ENCODE results near the gene JSRP1. TPM values are rescaled to one million over a fixed set of nuclear protein-coding genes. Genes with fewer than 3 reads are reported as not detected.

Gene JSRP1
- total and polyA plus RNA-seq, 2 donors from 2014 or later = 0.37 to 5.0 TPM

DNA sequence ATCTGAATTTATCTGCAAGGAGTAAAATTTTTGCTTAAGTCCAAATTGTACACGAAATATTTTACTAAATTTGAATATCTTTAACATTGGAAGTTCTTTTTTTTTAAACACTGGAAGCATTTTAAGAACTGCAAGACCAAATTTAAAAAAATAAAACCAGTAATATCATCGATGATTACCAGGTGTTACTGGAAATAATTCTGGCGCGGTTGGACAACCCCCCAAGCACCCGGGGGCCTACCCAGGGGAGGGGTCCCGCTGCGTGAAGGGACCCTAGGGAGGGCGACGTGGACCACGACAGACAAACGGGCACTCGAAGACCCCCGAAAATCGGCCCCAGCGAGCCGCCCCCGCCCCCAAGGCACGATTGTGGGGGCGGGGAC lies 12.6 kb upstream of the JSRP1 start:
- Histone ChIP-seq H3K36me3 (ENCODE audit: control insufficient read depth in 2 of 3, insufficient read depth in 3 of 3, low read length in 3 of 3) (peaks cover 0 to 14% (median 0%) of the 10 kb centered on the region in 3 donors), H3K27me3 (ENCODE audit: control insufficient read depth, insufficient read depth, low read length) (no peaks in the 10 kb centered on the region), H3K9ac (ENCODE audit: low read length in 3 of 3) (peak overlapping the region in 1 of 3 donors; percentile 22), H3K9me3 (ENCODE audit: control insufficient read depth in 2 of 3, insufficient read depth in 1 of 3, low read length in 3 of 3) (no peaks in the 10 kb centered on the region), H3K27ac (ENCODE audit: low read depth in 2 of 2, low read length in 2 of 2) (no peak overlapping the region), H3K4me1 (ENCODE audit: control insufficient read depth in 2 of 3, insufficient read depth in 2 of 3, low read depth in 1 of 3, low read length in 3 of 3) (peaks cover 0 to 20% (median 4%) of the 10 kb centered on the region in 3 donors), H3K4me3 (ENCODE audit: low read length in 3 of 3) (peak overlapping the region; percentile 54 to 77 (median 56))
- DNase-seq (no peak), FAIRE-seq (no peak)
- intact Hi-C loops (cut with DNase I) = no loop called here
- TF ChIP-seq, protein P1, sequence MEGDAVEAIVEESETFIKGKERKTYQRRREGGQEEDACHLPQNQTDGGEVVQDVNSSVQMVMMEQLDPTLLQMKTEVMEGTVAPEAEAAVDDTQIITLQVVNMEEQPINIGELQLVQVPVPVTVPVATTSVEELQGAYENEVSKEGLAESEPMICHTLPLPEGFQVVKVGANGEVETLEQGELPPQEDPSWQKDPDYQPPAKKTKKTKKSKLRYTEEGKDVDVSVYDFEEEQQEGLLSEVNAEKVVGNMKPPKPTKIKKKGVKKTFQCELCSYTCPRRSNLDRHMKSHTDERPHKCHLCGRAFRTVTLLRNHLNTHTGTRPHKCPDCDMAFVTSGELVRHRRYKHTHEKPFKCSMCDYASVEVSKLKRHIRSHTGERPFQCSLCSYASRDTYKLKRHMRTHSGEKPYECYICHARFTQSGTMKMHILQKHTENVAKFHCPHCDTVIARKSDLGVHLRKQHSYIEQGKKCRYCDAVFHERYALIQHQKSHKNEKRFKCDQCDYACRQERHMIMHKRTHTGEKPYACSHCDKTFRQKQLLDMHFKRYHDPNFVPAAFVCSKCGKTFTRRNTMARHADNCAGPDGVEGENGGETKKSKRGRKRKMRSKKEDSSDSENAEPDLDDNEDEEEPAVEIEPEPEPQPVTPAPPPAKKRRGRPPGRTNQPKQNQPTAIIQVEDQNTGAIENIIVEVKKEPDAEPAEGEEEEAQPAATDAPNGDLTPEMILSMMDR (IDR thresholded peaks at IDR 0.05; ENCODE audit: borderline replicate concordance, extremely low read depth, insufficient read depth) = no peak

DNA sequence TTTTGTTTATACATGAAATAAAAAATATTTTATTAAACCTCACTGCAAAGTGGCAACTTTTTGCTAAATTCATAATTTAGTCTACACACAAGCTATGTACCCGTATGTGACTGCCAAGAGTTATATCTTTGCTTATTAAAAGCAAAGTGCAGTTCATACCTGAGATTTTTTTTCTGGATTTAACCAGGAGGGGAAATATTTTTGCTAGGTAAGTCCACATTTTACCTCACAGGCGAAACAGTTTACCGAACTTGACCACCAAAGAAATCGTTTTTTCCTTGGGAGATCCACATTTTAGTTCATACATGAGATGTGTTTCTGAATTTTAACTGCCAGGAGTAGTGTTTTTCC lies 12.2 kb upstream of the JSRP1 start:
- no peak for FAIRE-seq
- TF ChIP-seq, protein P1 (IDR thresholded peaks at IDR 0.05; ENCODE audit: borderline replicate concordance, extremely low read depth, insufficient read depth) = no peak
- H3K9me3 ChIP-seq (ENCODE audit: control insufficient read depth in 2 of 3, insufficient read depth in 1 of 3, low read length in 3 of 3) = no peaks in the 10 kb centered on the region
- peak overlapping the region in 1 of 3 donors; percentile 22 for H3K9ac ChIP-seq (ENCODE audit: low read length in 3 of 3)
- no peaks in the 10 kb centered on the region for H3K27me3 ChIP-seq (ENCODE audit: control insufficient read depth, insufficient read depth, low read length)
- no peak for DNase-seq
- H3K4me1 ChIP-seq (ENCODE audit: control insufficient read depth in 2 of 3, insufficient read depth in 2 of 3, low read depth in 1 of 3, low read length in 3 of 3) = peaks cover 0 to 18% (median 2%) of the 10 kb centered on the region in 3 donors
- peak overlapping the region; percentile 54 to 77 (median 56) for H3K4me3 ChIP-seq (ENCODE audit: low read length in 3 of 3)
- intact Hi-C loops (cut with DNase I) = no loop called here
- peaks cover 0 to 13% (median 0%) of the 10 kb centered on the region in 3 donors for H3K36me3 ChIP-seq (ENCODE audit: control insufficient read depth in 2 of 3, insufficient read depth in 3 of 3, low read length in 3 of 3)
- no peak overlapping the region for H3K27ac ChIP-seq (ENCODE audit: low read depth in 2 of 2, low read length in 2 of 2)

GRCh38 chr19:2266183-2266993 lies 10.2 kb upstream of the JSRP1 start:
- H3K27ac ChIP-seq (ENCODE audit: low read depth in 2 of 2, low read length in 2 of 2) = peak overlapping the region in 1 of 2 donors; percentile 85
- FAIRE-seq = no peak
- peaks cover 0 to 1% (median 0%) of the 10 kb centered on the region in 3 donors for H3K36me3 ChIP-seq (ENCODE audit: control insufficient read depth in 2 of 3, insufficient read depth in 3 of 3, low read length in 3 of 3)
- no peaks in the 10 kb centered on the region for H3K27me3 ChIP-seq (ENCODE audit: control insufficient read depth, insufficient read depth, low read length)
- no peak overlapping the region for H3K4me3 ChIP-seq (ENCODE audit: low read length in 3 of 3)
- intact Hi-C loops (cut with DNase I) = no loop called here
- H3K9me3 ChIP-seq (ENCODE audit: control insufficient read depth in 2 of 3, insufficient read depth in 1 of 3, low read length in 3 of 3) = no peaks in the 10 kb centered on the region
- DNase-seq = peak in 3 of 5 donors; percentile 66 to 94 (median 84)
- H3K9ac ChIP-seq (ENCODE audit: low read length in 3 of 3) = no peak overlapping the region
- TF ChIP-seq, protein P1 (IDR thresholded peaks at IDR 0.05; ENCODE audit: borderline replicate concordance, extremely low read depth, insufficient read depth) = no peak
- peaks cover 0 to 6% (median 0%) of the 10 kb centered on the region in 3 donors for H3K4me1 ChIP-seq (ENCODE audit: control insufficient read depth in 2 of 3, insufficient read depth in 2 of 3, low read depth in 1 of 3, low read length in 3 of 3)

All from kidney (tissue), 14 donors.